DMS114 treated with DMSO at 0.1 percent for 48 hours (cell line): Measurements from ENCODE around the gene GTSE1.
"Not testable (repeated sequence)": the region's sequence is repeated elsewhere in the genome, so short reads cannot be mapped to it uniquely, and the experiment has no call there.

Experiments used
- DNase-seq: peaks from one replicate; lab custom pipeline; 2025; ENCODE audit not compliant: unreplicated experiment; lab: John Stamatoyannopoulos, UW

The GTSE1 gene

DNA sequence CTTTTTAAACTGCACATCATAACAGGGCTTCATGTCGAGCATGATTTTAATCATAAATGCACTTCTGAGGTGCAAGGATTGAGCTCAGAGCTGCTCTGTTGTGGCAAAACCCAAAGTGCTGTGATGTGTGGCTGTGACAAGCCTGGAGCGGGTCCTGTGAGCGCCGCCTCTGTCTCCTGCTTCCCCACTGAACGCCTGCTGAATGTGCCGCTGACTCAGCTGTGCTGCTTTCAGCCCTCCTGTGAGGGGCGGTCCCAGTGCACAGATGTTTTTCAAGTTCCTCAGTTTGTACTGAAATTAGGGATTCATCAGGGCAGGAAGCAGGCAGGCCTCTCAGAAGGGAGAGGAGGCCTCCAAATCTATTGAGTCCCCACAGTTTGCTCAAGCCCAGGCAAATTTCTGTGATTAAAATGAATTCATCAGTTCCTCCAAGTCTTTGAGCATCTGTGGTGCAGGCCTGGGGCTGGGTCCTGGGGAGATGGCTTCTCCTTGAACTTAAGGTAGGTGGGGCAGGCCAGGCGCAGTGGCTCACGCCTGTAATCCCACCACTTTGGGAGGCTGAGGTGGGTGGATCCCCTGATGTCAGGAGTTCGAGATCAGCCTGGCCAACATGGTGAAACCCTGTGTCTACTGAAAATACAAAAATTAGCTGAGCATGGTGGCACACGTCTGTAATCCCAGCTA is 3.0 kb upstream of the GTSE1 start:
- no peak for DNase-seq

GRCh38 chr22:46294784-46295183 is 1.9 kb upstream of the GTSE1 start:
- no peak for DNase-seq

GRCh38 chr22:46295277-46295971 is 1.2 kb upstream of the GTSE1 start:
- DNase-seq: no peak

- no peak for DNase-seq
Measured at GRCh38 chr22:46297151-46297812, 612 bp downstream of the GTSE1 start.

DNA sequence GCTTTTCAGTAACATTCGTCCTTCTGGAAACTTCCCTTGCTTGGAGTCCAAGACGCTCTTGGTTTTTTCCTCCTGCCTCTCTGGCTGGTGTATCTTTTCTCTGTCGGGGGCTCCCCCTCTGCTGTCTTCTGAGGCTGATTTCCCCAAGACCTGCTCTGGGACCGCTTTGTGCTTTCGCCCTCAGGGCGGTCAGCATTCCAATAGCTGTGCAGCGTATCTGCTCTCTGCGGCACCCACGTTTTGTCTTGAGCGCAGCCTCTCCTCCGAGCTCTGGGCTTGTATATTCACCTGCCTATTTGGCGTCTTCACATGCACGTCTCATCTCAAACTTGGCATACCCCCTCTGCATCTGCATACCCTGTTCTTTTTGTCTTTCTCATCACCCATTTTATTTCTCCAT is 2.4 kb downstream of the GTSE1 start:
- no peak for DNase-seq

- DNase-seq: no peak
Measured at GRCh38 chr22:46300491-46300890, 3.8 kb downstream of the GTSE1 start.

DNA sequence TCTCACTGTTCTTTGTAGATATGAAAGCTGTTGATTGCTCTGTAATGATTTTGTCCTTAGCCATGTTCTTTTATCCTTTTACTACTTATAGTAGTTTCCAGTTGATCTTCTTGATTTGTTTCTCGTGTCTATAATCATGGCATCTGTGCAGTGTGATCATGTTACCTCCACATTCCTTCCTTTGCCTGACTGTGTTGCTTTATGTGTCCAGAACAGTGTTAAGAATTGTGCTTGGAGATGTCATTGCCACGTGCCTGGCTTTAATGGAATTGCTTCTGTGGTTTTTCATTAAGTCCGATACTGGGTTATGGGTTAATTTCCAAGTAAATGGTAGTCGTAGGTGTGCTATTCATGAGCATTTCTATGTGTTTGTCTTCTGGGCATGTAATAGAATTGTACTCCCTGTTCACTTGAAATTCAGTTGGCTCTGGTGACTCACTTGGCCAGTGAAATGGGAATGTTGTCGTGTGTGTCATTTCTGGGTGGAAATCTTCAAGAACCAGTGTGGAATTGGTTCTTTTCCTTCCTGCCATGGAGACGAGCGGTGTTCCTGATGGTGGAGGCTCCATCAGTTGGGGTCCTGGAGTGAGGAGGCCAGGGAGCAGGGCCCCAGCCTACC is 6.8 kb downstream of the GTSE1 start:
- no peak for DNase-seq

DNA sequence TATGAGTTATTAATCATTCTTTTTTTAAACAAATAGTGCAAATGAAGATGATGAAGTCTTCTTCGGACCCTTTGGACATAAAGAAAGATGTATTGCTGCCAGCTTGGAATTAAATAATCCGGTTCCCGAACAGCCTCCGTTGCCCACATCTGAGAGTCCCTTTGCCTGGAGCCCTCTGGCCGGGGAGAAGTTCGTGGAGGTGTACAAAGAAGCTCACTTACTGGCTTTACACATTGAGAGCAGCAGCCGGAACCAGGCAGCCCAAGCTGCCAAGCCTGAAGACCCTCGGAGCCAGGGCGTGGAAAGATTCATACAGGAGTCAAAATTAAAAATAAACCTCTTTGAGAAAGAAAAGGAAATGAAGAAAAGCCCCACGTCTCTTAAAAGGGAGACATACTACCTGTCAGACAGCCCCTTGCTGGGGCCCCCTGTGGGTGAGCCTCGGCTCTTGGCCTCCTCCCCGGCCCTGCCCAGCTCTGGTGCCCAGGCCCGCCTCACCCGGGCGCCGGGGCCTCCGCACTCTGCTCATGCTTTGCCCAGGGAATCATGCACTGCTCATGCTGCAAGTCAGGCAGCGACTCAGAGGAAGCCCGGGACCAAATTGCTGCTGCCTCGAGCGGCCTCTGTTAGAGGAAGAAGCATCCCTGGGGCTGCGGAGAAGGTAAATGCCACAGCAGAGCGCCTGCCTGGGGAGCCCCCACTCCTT is 11.8 kb downstream of the GTSE1 start:
- no peak for DNase-seq

DNA sequence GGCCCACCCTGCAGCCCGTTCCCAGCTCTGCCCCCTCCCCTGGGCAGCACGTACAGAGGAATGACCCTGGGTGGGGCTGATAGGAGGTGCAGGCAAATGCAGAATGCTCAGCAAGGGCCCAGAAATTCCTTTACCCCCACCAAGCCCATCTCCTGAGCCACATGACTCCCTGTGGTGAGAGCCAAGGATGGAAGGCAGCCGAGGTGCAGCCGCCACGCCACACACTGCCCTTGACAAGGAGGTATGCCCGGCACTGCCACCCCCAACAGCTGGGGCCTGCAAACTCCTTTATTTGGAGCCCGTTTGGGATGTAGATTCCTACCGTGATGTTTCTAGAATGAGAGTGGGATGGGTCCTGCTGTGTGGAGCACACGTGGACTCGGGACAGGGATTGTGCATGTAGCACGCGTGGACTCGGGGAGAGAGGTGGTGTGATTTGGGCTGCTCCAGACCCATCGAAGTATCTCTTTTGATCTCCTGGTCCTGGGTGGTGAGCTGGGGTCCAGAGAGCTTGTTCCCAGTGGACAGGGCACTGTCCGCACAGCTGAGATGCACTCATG is 12.9 kb downstream of the GTSE1 start:
- no peak for DNase-seq

DNA sequence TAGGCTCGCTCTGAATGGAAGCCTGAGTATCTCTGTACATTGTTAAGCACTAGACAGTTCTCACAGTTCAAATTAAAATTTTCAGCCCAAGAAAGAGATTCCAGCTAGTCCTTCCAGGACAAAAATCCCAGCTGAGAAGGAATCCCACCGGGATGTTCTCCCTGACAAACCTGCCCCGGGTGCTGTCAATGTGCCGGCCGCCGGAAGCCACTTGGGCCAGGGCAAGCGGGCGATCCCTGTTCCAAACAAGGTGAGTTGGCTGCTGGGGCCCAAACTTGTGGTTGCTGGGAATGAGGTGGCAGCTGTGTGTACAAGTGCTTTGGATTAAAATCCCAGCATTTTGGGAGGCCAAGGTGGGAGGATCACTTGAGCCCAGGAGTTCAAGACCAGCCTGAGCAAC is 15.4 kb downstream of the GTSE1 start:
- no peak for DNase-seq

DNA sequence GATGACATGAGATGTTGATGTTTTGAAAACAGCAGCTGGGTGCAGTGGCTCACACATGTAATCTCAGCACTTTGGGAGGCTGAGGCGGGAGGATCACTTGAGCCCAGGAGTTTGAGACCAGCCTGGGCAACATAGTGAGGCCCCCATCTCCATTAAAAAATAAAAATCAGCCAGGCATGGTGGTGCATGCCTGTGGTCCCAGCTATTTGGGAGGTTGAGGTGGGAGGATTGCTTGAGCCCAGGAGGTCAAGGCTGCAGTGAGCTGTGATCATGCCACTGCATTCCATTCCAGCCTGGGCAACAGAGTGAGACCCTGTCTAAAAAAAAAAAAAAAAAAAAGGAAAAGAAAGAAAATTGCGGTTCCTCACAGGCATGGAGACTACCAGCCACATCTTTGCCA is 16.2 kb downstream of the GTSE1 start:
- not testable (repeated sequence) for DNase-seq

DNA sequence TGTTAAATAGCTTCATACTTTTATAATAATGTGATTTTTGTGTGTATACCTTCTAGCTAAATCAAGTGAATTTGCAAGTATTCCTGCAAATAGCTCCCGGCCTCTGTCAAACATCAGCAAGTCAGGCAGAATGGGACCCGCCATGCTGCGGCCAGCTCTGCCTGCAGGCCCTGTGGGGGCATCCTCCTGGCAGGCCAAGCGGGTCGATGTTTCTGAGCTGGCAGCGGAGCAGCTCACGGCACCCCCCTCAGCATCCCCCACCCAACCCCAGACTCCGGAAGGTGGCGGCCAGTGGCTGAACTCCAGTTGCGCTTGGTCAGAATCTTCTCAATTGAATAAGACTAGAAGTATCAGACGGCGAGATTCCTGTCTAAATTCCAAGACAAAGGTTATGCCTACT is 19.3 kb downstream of the GTSE1 start:
- DNase-seq: no peak

DNA sequence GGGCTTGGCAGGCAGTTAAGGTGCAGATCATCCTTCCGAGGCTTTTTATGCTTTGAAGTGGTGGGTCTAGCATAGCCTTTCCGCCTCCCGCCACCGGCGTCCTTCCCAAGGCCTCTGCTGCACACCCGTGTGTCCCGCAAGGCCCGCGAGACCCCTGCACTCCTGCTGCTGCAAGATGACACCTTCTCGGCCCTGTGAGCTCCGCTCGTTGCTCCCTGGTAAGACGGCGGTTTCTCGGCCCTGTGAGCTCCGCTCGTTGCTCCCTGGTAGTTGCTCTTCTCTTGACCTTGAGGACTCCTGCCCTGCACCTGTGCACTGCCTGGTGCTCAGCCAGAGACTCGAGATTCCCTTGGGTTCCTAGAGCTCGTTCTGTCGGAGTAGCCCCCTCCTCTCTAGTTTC is 21.0 kb downstream of the GTSE1 start:
- no peak for DNase-seq

DNA sequence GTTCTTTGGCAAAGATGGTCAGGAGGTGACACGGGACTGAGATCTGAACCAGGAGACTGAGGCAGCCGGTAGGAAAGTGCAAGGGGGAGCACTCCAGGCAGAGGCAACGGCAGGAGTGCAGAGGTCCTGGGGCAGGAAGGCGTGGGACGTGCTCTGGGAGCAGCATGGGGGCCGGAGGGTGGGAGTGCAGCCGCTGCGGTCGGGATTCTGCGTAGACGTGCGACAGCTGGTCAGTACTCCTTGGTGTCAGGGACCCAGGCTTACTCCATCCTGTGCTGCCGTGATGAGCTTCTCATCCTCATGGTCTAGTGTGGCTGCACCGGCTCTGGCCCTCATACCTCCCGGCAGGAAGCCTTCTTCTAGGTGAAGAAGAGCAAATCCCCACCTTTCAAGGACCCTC is 21.9 kb downstream of the GTSE1 start:
- no peak for DNase-seq

GRCh38 chr22:46319319-46319718 is 22.6 kb downstream of the GTSE1 start:
- DNase-seq: no peak

DNA sequence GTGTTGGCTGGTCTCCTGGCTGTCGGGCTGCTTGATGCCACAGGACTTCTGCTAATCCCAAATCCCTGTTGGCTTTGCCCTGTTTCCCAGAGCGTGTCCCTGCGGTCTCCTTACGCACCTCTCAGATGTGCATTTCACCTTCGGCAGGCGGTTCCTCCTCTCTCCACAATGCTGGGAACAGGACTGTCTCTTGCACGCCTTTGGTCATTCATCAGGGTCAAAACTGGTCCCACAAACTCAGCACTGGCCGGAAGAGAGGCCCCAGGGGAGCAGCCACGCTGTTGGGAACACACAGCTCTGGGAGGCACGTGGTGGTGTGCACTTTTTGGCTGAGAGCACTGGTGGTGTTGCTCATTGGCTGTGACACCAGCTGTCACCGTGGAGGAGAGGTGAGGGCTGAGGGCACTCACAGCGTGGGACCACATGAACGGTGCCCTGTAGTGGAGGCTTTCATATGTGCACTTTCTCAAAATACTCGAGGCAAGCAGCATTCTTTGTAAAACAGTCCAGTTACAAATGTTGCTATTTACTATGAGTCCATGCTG is 23.6 kb downstream of the GTSE1 start:
- DNase-seq: no peak

DNA sequence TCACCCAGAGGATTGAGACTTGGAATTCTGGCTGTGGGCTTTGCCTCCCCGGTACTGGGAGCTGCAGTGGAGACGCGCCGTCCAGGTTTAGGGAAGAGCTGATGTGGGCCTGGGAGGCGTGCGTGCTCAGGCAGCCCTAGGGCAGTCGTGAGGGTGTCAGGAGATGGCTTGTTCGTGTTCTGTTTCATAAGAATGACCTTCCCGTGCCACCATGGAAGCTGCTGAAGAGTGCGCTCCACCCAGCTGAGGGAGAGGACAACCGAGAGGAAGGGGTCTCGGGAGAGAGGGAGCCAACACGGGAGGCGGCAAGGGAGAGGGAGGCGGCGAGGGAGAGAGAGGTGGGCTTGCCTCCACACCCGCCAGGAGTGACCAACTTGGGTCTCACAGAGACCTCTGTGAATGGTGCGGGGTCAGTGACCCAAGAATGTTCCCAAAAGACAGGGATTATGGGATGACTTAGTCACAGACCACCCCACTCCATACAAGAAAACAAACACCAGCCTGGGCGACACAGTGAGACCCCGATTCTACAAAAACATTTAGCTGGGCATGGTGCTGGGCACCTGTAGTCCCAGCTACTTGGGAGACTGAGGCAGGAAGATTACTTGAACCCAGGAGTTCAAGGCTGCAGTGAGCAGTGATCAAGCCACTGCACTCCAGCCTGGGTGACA is 24.2 kb downstream of the GTSE1 start:
- no peak for DNase-seq

DNA sequence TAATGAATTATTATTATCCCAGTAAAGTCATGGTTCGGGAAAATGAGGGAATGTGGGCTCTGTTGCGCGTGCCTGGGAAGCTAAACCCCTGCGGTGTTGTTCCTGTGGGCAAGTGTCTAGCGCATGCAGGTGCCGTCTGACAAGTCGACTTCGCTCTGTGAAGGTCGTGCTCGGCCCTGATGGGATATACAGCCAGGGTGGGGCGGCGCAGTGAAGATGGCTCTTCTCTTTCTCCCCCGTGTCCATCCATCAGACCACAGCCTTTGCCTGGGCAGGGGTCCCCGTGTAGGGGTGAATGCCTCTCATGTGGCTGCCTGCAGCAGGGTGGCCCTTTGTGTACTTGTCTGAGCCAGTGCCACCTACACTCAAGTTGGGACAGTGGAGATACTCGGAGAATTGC is 26.0 kb downstream of the GTSE1 start:
- no peak for DNase-seq

- DNase-seq: no peak
Measured at GRCh38 chr22:46323162-46323561, 26.5 kb downstream of the GTSE1 start.

GRCh38 chr22:46326066-46326680 is 29.5 kb downstream of the GTSE1 start:
- no peak for DNase-seq
